GM21825 (cell line): Measurements from ENCODE around the gene ALDH3B1.

Experiments
- ATAC-seq: cut with Tn5 transposase; IDR thresholded peaks from one replicate; pipeline ENCODE4 v1.9.1; 2021; ENCODE audit warnings: mild to moderate bottlenecking, moderate library complexity; ENCODE audit not compliant: unreplicated experiment

Gene ALDH3B1

GRCh38 chr11:68057807-68058206, 47.7 kb downstream of the ALDH3B1 start:
- no peak for ATAC-seq

GRCh38 chr11:68061508-68061907, 51.4 kb downstream of the ALDH3B1 start:
- ATAC-seq, result no peak

GRCh38 chr11:68064926-68065325, 54.8 kb downstream of the ALDH3B1 start:
- no peak for ATAC-seq

GRCh38 chr11:68065841-68066240, 55.7 kb downstream of the ALDH3B1 start:
- no peak for ATAC-seq

- ATAC-seq, result no peak
Observed at GRCh38 chr11:68066742-68067141, 56.6 kb downstream of the ALDH3B1 start.

GRCh38 chr11:68067991-68068390, 57.9 kb downstream of the ALDH3B1 start:
- no peak for ATAC-seq

GRCh38 chr11:68071281-68072048, 61.3 kb downstream of the ALDH3B1 start:
- no peak for ATAC-seq

- no peak for ATAC-seq
Observed at GRCh38 chr11:68074584-68075352, 64.6 kb downstream of the ALDH3B1 start.

GRCh38 chr11:68076371-68077042, 66.4 kb downstream of the ALDH3B1 start:
- no peak for ATAC-seq

- no peak for ATAC-seq
Observed at GRCh38 chr11:68077617-68078582, 67.8 kb downstream of the ALDH3B1 start.
